ENCODE data around the gene MPL.

MPL gene

GRCh38 chr1:43363283-43363934 is 25.8 kb downstream of the MPL start:
- no peak for TF ChIP-seq CTCF (IDR thresholded peaks at IDR 0.05; ENCODE audit: low read depth, low read length)
- DNase-seq (ENCODE audit: extremely low read depth, low read depth) = no peak

GRCh38 chr1:43363935-43364525 is 26.4 kb downstream of the MPL start:
- TF ChIP-seq CTCF (IDR thresholded peaks at IDR 0.05; ENCODE audit: low read depth, low read length) = no peak
- no peak for DNase-seq (ENCODE audit: extremely low read depth, low read depth)

- no peak for DNase-seq (ENCODE audit: extremely low read depth, low read depth)
- TF ChIP-seq CTCF (IDR thresholded peaks at IDR 0.05; ENCODE audit: low read depth, low read length) = no peak
Observed at GRCh38 chr1:43365678-43366077, 28.1 kb downstream of the MPL start.

GRCh38 chr1:43366179-43366578 is 28.6 kb downstream of the MPL start:
- DNase-seq (ENCODE audit: extremely low read depth, low read depth) = no peak
- TF ChIP-seq CTCF (IDR thresholded peaks at IDR 0.05; ENCODE audit: low read depth, low read length) = no peak

GRCh38 chr1:43366601-43367025 is 29.0 kb downstream of the MPL start:
- no peak for TF ChIP-seq CTCF (IDR thresholded peaks at IDR 0.05; ENCODE audit: low read depth, low read length)

GRCh38 chr1:43367026-43367903 is 29.6 kb downstream of the MPL start:
- no peak for TF ChIP-seq CTCF (IDR thresholded peaks at IDR 0.05; ENCODE audit: low read depth, low read length)
- no peak for DNase-seq (ENCODE audit: extremely low read depth, low read depth)

More at GRCh38 chr1:43366601-43367025, 29.0 kb downstream of the MPL start:
- DNase-seq (ENCODE audit: extremely low read depth, low read depth) = no peak

Measured in AG09319 (cell line).